HG02610 (cell line): ENCODE data around the gene MACROD2.
A peak's percentile ranks its signal among the peaks of the same experiment; 100 is the strongest.
"Not testable (repeated sequence)": the region's sequence is repeated elsewhere in the genome, so short reads cannot be mapped to it uniquely, and the experiment has no call there.

Source experiments
- ATAC-seq: cut with Tn5 transposase; IDR thresholded peaks from one replicate; pipeline ENCODE4 v1.9.1; 2021; ENCODE audit warnings: mild to moderate bottlenecking, moderate library complexity; ENCODE audit not compliant: unreplicated experiment

Gene MACROD2

DNA sequence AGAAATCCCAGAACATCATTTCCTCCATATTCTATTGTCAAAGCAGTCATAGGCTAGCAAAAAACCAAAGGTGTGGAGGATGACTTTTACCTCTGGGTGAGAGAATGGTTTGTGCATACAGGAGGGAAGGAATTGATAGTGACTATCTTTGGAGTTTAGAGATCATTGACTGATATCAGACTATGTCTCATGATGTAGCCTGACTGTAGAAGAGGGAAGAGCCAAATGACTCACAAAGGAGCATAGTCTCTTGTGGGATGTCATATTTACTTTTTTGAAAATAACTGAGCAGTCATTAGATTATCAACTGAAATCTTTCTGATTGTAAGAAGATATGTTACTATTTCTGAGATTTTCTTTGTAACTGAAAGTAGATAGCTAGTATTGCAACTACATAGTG lies 183.6 kb downstream of the MACROD2 start:
- ATAC-seq, result no peak

DNA sequence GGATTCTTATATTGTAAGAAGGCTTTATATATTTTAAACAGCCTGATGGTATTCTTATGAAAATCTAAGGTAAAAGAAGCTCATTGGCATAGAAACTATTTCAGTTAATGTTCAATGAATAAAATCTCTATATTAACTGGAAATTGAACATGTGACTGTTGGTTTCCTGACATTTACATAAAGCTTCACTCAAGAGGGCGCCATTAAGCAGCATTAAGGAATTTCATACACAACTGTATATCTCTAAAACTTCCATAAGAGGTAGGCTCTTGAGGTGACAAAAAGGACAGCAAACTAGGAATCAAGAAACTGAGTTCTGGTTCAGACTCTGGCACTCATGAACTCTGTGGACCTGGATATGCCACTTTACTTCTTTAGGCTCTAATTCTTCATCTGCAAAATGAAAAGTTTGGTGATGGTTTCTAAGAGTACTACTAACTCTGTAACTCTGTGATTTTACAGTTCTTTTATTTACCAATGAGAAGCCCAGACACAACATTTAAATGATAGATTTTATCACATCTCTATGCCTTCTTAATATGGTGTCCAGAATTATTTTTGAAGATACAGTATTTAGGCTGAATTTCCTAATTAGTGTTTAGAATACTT lies 194.6 kb downstream of the MACROD2 start:
- ATAC-seq, result no peak

DNA sequence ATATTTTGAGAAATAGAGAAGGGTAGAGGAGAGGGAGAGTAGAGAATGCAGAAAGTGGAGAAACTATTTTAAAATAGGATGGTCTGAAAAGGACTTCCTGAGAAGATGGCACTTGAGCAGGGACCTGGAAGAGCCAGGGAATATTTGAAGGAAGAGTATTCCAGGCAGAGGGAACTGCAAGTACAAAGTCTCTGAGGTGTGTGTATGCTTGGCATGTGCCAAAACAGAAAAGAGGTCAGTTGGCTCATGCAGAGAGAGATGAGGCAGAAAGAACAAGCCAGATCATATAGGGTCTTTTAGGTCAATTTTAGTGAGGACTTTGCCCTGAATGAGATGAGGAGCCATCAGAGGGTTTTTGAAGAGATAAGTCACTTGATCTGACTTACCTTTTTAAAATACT lies 196.2 kb downstream of the MACROD2 start:
- ATAC-seq, result no peak

DNA sequence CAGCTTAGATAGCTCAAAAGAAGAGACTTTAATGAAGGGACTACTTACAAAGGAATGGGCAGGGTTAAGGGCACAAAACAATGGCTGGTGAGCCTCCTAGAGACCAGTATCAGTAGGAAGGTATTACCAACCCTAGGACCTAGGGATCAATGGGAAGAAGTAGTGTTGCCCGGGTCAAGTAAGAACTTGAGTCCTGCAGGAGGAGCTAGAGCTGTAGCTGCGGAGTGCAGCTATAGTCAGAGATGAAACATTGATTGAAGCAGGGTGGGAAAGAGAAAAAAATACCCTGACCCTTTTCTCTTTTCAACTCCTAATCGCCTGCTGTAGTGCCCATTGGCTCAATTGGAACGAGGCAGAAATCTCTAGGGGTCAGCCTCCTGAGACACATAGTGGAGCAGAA lies 198.1 kb downstream of the MACROD2 start:
- no peak for ATAC-seq

DNA sequence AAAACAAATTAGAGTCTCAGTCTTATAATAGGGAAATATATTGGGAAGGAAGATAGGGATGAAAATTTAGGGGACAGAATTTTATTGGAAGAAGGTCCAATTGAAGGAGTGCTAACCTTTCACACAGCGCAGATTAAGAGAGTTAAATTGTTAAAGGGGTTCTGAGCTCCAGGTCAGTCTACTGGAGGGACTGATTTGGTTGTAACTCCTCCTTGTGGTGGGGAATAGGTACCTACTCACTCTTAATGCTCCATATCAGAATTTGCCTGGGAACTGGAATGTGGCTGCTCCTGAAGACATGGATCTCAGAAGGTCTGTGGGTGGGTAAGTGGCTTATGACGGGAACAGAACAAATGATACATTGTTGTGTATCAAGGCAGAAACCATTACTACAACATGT lies 198.6 kb downstream of the MACROD2 start:
- ATAC-seq, result no peak

DNA sequence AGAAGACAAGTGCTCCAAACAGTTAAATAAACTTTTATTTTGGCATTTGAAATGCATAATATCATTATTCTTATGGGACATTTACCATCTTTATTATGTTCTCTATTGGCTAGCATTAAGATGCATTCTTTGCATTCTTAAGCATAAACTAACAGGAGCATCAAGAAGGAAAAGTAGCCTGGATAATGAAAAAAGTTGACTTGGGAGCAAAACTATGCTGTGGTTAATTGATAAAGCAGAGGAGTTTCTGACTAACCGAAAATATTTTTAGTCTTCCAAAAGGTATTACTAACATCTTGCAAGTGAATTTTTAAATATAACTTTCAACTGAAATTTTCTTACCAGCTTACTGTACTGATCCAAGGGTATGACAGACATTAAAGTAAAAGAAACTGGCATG lies 201.8 kb downstream of the MACROD2 start:
- no peak for ATAC-seq

DNA sequence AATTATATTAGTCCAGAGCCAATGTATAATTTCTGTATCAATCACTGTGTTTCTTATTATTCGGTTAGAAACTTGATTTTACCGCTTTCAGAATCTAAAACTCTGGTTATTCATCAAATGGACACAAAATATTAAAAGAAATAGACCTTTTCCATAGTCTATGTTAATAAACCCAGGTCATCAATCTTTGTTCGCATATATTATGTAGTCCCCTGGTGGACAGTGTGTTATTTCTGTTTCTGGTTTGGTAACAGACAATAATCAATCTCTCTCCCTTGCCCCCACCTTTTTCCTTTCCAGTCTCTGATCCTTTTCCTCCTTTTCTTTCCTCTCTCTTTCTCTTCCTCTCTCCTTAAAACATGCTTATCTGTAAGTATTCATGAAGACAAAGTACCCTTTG lies 203.1 kb downstream of the MACROD2 start:
- no peak for ATAC-seq

DNA sequence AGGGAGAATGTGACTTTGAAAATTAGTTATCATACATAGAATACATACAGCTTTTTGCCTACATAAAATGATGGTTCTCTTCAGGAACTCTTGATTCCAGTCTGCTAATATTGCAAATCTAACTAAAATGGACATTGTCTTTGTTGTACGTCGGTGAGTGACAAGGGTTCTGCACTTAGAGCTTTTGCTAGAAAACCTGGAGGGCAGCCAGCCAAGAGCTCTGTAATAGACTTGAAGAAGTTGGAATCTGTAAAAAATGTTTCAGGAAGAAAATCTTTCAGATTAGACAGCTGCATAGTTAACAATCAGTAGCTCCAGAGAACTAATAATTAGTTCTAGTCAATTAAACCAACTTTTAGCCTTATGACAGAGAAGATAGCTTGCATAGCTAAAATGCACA lies 203.8 kb downstream of the MACROD2 start:
- no peak for ATAC-seq

DNA sequence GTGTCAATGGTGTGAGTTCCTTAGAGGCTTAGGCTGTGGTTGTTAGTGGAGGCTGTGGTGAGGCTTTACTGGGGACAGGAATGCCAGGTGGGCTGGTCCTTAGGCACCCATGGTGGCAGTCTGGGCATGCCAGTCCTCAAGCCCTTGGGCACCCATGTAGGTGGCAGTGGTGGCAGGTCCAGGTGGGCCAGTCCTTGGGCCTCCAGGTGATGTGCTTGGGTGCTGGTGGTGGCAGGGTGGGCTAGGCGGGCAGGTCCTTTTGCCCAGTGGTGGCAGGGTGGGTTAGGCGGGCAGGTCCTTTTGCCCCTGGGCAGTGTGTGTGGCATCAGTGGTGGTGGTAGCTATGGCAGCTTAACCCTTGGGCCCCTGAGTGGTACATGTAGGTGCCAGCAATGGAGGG lies 208.3 kb downstream of the MACROD2 start:
- no peak for ATAC-seq

DNA sequence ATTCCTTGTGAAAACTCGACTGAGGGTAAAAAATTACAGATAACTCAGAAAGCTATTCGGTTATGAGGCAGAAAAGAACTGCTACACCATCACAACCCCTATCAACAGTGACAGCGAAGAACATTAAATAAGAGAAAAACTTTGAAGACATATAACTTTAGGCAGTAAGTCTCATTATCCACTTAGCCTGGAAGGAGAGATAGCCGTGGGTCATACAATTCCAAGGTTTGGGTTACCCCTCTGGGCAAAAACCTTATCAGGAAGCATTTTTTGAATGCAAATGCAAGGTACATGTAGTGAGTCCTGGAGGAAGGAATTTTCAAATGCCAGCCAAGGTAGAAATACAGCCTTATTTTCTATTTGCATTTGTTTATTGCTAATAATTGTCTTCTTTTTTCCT lies 212.3 kb downstream of the MACROD2 start:
- ATAC-seq, result no peak

DNA sequence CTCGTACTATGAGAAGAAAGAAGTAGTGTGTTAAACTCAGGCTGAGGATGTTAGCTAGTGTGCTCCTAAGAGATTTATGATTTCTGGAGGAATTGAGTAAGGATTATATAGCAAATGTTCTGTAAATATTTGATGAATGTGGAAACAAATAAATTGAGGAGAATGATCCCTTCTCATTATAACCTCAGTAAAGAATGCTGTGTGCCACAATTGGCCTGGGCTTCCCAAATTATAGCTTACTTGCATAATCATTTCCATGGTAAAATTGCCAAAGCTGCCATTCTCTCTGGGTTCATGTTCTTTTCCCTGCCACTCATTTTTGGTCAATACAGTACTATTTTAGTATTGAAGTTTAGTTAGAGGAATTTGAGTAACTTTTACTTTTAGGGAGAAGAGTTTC lies 213.6 kb downstream of the MACROD2 start:
- ATAC-seq, result no peak

DNA sequence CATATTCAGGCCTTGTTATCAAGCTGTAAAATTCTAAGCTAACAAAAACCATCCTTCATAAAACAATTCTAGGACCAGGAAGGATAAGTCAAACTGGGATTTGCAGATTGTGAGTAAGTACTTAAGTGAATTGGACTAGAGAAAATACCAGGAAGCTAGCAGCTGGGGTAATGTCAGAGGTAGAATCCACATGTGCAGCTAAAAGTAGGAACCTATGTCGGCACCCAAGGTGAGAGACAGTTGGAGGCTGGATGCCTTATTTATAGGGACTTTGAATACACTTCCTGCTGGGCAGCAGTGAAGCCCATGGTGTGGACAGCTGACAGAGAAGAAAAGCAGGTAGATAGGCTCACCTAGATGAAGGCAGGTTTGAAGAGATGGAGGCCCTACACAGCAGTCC lies 214.8 kb downstream of the MACROD2 start:
- ATAC-seq, result no peak

DNA sequence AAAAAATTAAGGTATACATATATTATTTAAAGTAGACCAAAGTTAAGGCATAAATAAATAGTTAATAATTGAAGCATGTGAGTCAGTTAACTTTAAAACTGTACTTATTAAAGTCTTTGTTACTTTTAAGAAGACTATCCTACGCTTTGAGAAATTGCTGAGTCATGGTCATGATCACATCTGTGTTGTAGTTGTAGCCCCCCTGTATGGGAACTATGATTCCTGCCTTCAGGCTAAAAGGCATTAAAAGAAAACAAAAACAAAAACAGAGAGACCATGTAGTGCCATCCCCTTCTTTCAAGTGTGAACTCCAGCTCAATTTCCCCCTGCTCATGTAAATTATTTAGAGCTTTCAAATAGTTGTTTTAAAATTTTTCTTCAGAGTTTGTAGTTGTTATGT lies 218.7 kb downstream of the MACROD2 start:
- ATAC-seq, result no peak

DNA sequence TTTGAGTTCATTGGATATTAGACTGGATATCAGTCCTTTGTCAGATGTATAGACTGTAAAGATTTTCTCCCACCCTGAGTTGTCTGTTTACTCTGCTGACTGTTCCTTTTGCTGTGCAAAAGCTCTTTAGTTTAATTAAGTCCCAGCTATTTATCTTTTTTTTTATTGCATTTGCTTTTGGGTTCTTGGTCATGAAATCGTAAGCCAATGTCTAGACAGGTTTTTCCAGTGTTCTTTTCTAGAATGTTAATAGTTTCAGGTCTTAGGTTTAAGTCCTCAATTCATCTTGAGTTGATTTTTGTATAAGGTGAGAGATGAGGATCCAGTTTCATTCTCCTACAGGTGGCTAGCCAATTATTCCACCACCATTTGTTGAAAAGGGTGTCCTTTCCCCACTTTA lies 220.6 kb downstream of the MACROD2 start:
- not testable (repeated sequence) for ATAC-seq

DNA sequence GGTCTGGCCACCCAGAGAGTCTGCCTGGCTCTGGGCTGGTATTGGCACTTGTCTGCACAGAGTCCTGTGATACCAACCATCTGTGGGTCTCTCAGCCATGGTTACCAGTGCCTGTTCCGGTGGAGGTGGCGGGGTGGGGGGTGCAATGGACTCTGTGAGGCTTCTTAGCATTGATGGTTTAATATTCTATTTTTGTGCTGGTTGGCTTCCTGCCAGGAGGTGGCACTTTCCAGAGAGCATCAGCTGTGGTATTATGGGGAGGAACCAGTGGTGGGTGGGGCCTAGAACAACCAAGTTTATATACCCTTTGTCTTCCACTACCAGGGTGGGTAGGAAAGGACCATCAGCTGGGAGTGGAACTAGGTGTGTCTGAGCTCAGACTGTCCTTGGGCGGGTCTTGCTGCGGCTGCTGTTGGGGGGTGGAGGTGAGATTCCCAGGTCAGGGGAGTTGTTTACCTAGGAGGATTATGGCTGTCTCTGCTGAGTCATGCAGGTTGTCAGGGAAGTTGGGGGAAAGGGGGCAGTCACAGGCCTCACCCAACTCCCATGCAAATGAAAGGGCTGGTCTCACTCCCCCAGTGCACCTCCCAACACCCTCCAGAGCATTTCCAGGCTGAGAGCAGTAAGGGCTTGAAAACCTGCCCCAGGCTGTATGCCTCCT lies 224.6 kb downstream of the MACROD2 start:
- ATAC-seq, result no peak

DNA sequence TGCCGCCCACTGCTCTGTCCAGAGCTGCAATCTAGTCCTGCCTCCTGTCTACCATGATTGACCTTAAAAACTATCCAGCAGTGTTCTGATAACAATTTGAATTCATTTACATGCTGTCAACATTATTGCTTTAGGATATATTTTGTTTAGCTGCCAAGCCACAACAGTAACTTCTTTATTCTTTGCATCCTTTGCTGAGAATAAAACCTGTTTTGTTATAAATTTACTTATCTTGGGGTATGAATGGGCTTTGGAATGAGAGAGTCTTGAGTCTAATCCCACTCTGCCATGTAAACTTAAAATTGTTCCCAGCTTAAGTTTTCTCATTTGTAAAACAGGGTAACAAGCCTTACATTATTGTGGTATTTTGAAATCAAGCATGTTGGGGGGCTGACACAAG lies 225.7 kb downstream of the MACROD2 start:
- ATAC-seq, result no peak

DNA sequence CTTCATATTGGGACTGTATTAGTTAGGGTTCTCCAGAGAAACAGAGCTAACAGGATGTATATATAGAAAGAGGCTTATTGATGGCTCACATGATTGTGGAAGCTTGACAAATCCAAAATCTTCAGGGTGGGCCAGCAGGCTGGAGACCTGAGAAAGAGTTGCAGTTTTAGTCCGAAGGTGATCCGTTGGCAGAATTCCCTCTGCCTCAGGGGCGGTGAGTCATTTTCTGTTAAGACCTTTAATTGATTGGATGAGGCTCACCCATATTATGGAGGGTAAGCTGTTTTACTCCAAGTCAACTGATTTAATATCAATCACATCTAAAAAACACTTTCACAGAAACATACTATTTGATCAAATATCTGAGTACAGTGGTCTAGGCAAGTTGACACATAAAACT lies 228.5 kb downstream of the MACROD2 start:
- no peak for ATAC-seq

DNA sequence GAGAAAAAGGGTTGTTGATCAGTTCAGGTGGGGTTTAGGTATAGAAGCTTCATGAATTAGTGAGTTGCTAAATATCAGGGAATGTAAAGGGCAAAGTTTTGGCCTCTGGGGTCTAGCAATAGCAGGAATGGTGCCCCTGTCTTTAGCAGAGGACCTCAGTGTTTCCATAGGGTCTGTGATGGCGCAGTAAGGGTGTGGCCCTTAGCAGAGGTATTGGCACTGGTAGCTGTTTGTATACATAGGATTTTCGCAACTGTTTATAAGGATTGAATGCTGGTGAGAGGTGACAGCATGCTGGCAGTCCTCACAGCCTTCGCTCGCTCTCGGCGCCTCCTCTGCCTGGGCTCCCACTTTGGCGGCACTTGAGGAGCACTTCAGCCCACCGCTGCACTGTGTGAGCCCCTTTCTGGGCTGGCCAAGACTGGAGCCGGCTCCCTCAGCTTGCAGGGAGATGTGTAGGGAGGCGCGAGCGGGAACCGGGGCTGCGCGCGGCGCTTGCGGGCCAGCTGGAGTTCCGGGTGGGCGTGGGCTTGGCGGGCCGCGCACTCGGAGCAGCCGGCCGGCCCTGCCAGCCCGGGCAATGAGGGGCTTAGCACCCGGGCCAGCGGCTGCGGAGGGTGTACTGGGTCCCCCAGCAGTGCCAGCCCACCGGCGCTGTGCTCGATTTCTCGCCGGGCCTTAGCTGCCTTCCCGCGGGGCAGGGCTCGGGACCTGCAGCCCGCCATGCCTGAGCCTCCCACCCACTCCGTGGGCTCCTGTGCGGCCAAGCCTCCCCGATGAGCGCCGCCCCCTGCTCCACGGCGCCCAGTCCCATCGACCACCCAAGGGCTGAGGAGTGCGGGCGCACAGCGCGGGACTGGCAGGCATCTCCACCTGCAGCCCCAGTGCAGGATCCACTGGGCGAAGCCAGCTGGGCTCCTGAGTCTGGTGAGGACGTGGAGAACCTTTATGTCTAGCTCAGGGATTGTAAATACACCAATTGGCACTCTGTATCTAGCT lies 231.0 kb downstream of the MACROD2 start:
- not testable (repeated sequence) for ATAC-seq

DNA sequence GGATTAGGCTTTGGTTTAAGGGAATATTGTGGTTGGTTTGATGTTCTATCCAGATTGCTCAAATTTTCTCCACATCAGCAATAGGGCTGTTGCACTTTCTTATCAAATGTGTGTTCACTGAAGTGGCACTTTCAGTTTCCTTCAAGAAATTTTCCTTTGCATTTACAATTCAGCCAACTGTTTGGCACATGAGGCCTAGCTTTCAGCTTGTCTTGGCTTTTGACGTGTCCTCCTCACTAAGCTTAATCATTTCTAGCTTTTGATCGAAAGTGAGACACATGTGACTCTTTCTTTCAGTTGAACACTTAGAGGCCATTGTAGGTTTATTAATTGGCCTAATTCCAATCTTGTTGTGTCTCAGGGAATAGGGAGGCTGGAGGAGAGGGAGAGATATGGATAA lies 237.3 kb downstream of the MACROD2 start:
- ATAC-seq, result peak; percentile 44

DNA sequence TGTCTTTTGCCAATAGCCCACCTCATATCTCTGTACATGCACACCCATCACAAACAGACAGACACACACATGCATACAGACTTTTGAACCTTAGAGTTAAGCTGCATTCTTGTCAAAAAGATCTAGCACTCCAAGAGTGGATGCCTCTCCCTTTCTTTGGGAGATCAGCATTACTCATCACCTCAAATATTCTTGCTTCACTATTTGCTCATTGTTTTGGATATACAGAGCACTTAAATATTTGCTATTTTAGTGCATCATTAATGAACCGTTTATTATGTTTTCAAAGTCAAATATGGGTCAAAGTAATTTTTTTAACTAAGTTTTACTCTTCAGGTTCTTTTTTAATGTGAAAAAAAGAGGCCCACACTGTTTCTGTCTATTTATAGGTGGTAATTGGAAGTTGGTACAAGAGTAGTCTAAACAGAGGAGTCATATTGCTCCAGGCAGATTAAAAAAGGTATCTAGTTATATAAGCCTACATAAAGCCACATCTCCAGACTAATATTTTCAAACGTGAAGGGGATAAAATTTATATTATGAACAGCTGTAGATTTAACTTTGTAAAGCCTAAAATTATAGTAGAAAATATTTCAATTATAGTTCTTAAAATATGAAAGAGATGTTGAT lies 239.5 kb downstream of the MACROD2 start:
- no peak for ATAC-seq

DNA sequence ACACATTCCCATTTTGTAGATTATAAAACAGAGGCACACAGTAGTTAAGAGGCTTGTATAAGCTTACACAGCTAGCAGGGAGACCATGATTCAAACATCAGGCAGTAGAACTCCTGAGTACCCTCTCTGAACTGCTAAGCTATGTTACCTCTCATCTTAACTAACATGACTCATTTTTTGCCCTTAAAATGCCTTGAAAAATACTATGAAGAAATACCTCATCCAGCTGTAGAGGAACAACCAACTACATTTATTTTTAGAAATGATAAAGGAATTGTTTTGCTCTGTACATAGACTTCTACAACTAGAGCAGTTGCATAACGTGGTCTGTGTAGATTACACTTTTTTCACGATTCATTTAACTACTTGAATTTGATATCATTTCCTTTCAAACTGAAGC lies 240.0 kb downstream of the MACROD2 start:
- no peak for ATAC-seq
